WTC11 (cell line): Measurements from ENCODE around the gene RNPS1. TPM values are rescaled to one million over a fixed set of nuclear protein-coding genes. Genes with fewer than 3 reads are reported as not detected.

ENCODE experiments used
- ATAC-seq: fragments of 200-7000 bp; cut with Tn5 transposase; 2 replicates; pipeline ENCODE4 v1.10.0; 2021; ENCODE audit warnings: mild to moderate bottlenecking, moderate library complexity
- CTCF ChIA-PET: fragments of 300-600 bp; sonication (Branson Sonifier 250); formaldehyde crosslinking; loops from one replicate; lab custom pipeline; 2021; ENCODE audit warnings: antibody characterized with exemption; lab: Charles Lee
- POLR2A ChIA-PET: fragments of 350-600 bp; sonication (Branson Sonifier 250); formaldehyde crosslinking; loops from one replicate; lab custom pipeline; 2021; ENCODE audit warnings: antibody characterized with exemption; lab: Charles Lee
- DNase-seq: peaks from one replicate; pipeline ENCODE4 v3.0.0; 2021; ENCODE audit warnings: low spot score
- H3K27ac Mint-ChIP-seq: 2 replicates; pipeline ENCODE4 v1.8.0; 2021; ENCODE audit warnings: mixed read lengths
- H3K27me3 Mint-ChIP-seq: 2 replicates; pipeline ENCODE4 v1.8.0; 2021; ENCODE audit warnings: low read depth, mild to moderate bottlenecking, moderate library complexity, mixed read lengths
- H3K36me3 Mint-ChIP-seq: 2 replicates; pipeline ENCODE4 v1.8.0; 2021; ENCODE audit warnings: mixed read lengths
- H3K4me1 Mint-ChIP-seq: 2 replicates; pipeline ENCODE4 v1.8.0; 2022; ENCODE audit warnings: mixed read lengths
- H3K4me3 Mint-ChIP-seq: 2 replicates; pipeline ENCODE4 v1.8.0; 2021; ENCODE audit warnings: mild to moderate bottlenecking, moderate library complexity, mixed read lengths
- H3K9me3 Mint-ChIP-seq: 2 replicates; pipeline ENCODE4 v1.8.0; 2021; ENCODE audit warnings: mixed read lengths
- ATF3 ChIP-seq: sonication (generic); formaldehyde crosslinking; conservative IDR thresholded peaks from 2 replicates; pipeline ENCODE4 v1.8.1; 2022; ENCODE audit warnings: mild to moderate bottlenecking, missing genetic modification reagents
- CTCF ChIP-seq: fragments of 200-600 bp; IDR thresholded peaks from 2 replicates; pipeline ENCODE4 v1.8.0; 2022; ENCODE audit warnings: antibody characterized with exemption
- E2F5 ChIP-seq: sonication (generic); formaldehyde crosslinking; IDR thresholded peaks from 2 replicates; pipeline ENCODE4 v1.8.1; 2022; ENCODE audit warnings: mild to moderate bottlenecking, moderate library complexity, missing genetic modification reagents
- ELF4 ChIP-seq: sonication (generic); formaldehyde crosslinking; IDR thresholded peaks from 2 replicates; pipeline ENCODE4 v1.8.1; 2022; ENCODE audit warnings: low read depth, mild to moderate bottlenecking, moderate library complexity, missing genetic modification reagents
- ETV6 ChIP-seq: sonication (generic); formaldehyde crosslinking; IDR thresholded peaks from 2 replicates; pipeline ENCODE4 v1.8.1; 2022; ENCODE audit warnings: mild to moderate bottlenecking, missing genetic modification reagents
- FOXP1 ChIP-seq: sonication (generic); formaldehyde crosslinking; IDR thresholded peaks from 2 replicates; pipeline ENCODE4 v1.8.0; 2022; ENCODE audit warnings: missing genetic modification reagents, mild to moderate bottlenecking, moderate library complexity, borderline replicate concordance
- GTF2I ChIP-seq: fragments of 250-450 bp; sonication (Bioruptor Pico); conservative IDR thresholded peaks from 2 replicates; pipeline ENCODE4 v1.4.0; 2021; ENCODE audit warnings: mild to moderate bottlenecking
- MXD4 ChIP-seq: fragments of 250-450 bp; sonication (Bioruptor Pico); IDR thresholded peaks from 2 replicates; pipeline ENCODE4 v1.8.0; 2021; ENCODE audit warnings: mild to moderate bottlenecking, moderate library complexity, borderline replicate concordance
- NR3C1 ChIP-seq: sonication (generic); formaldehyde crosslinking; conservative IDR thresholded peaks from 2 replicates; pipeline ENCODE4 v1.8.1; 2023; ENCODE audit warnings: low read depth, mild to moderate bottlenecking, missing genetic modification reagents
- RORB ChIP-seq: fragments of 250-450 bp; sonication (Bioruptor Pico); IDR thresholded peaks from 2 replicates; pipeline ENCODE4 v1.9.0; 2021; ENCODE audit warnings: mild to moderate bottlenecking
- SMAD3 ChIP-seq: sonication (generic); formaldehyde crosslinking; IDR thresholded peaks from 2 replicates; pipeline ENCODE4 v1.8.0; 2022; ENCODE audit warnings: missing genetic modification reagents, mild to moderate bottlenecking, borderline replicate concordance
- ZBTB43 ChIP-seq: sonication (generic); formaldehyde crosslinking; IDR thresholded peaks from 2 replicates; pipeline ENCODE4 v1.8.1; 2023; ENCODE audit warnings: mild to moderate bottlenecking, missing genetic modification reagents
- ZNF121 ChIP-seq: sonication (generic); formaldehyde crosslinking; IDR thresholded peaks from 2 replicates; pipeline ENCODE4 v1.8.0; 2023; ENCODE audit warnings: missing genetic modification reagents
- ZNF219 ChIP-seq: sonication (generic); formaldehyde crosslinking; IDR thresholded peaks from 2 replicates; pipeline ENCODE4 v1.8.0; 2023; ENCODE audit warnings: missing genetic modification reagents, mild to moderate bottlenecking, borderline replicate concordance
- ZNF232 ChIP-seq: sonication (generic); formaldehyde crosslinking; IDR thresholded peaks from 2 replicates; pipeline ENCODE4 v1.8.0; 2022; ENCODE audit warnings: mild to moderate bottlenecking, missing genetic modification reagents
- ZNF532 ChIP-seq: fragments of 250-450 bp; sonication (Bioruptor Pico); IDR thresholded peaks from 2 replicates; pipeline ENCODE4 v1.9.0; 2021; ENCODE audit warnings: mild to moderate bottlenecking, borderline replicate concordance
- total RNA-seq: library from RNA; stranded (reverse); gene quantifications from 3 replicates; pipeline ENCODE4 v1.2.3, GENCODE V29; 2021
- TF ChIP-seq, protein P1 (sequence below): sonication (generic); formaldehyde crosslinking; IDR thresholded peaks from 2 replicates; pipeline ENCODE4 v1.8.0; 2023; ENCODE audit warnings: mild to moderate bottlenecking, missing genetic modification reagents
- TF ChIP-seq, protein P2 (sequence below): sonication (generic); formaldehyde crosslinking; IDR thresholded peaks from 2 replicates; pipeline ENCODE4 v1.8.1; 2023; ENCODE audit warnings: mild to moderate bottlenecking, missing genetic modification reagents

RNPS1 gene
- total RNA-seq, 1 experiment from 2014 or later: 331 TPM

GRCh38 chr16:2288726-2289125 is 20.8 kb upstream of the RNPS1 start (continued):
- TF ChIP-seq, protein P1, sequence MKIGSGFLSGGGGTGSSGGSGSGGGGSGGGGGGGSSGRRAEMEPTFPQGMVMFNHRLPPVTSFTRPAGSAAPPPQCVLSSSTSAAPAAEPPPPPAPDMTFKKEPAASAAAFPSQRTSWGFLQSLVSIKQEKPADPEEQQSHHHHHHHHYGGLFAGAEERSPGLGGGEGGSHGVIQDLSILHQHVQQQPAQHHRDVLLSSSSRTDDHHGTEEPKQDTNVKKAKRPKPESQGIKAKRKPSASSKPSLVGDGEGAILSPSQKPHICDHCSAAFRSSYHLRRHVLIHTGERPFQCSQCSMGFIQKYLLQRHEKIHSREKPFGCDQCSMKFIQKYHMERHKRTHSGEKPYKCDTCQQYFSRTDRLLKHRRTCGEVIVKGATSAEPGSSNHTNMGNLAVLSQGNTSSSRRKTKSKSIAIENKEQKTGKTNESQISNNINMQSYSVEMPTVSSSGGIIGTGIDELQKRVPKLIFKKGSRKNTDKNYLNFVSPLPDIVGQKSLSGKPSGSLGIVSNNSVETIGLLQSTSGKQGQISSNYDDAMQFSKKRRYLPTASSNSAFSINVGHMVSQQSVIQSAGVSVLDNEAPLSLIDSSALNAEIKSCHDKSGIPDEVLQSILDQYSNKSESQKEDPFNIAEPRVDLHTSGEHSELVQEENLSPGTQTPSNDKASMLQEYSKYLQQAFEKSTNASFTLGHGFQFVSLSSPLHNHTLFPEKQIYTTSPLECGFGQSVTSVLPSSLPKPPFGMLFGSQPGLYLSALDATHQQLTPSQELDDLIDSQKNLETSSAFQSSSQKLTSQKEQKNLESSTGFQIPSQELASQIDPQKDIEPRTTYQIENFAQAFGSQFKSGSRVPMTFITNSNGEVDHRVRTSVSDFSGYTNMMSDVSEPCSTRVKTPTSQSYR (CRISPR knock-in tag): no peak

DNA sequence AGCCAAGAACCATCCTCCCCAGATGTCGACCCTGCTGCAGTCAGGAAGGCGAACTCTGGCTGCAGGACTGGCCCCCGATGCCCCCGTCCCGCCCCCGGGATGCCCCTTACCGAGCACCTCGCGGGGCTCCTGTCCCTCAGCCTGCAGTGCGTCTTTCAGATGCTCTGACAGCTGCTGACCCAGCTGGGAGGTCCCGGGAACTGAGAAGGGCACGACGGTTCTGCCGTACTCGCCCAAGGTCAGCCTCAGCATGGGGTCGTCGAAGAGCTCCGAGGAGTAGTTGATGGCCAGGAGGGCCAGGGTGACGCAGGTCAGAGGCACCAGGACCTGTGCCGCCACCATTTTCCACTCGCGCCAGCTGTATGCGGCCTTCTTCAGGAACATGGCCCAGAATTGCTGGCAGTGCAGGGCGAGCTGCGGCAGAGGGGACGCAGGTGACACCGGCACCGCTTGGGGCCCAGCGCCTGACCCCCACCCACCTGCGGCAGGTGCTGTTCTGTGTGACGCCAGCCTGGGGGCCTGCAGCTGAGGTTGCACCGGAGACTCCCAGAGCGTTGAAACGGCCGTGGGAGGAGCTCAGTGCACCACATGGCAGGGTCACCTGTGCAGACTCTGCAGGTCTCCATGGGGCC is 20.1 kb upstream of the RNPS1 start:
- no peak for ATAC-seq
- H3K4me3 Mint-ChIP-seq: no peak overlapping the region
- ChIA-PET CTCF (interaction anchor here (0.6 to 1.9 kb wide), 3 partner anchors 52 to 733 kb away, joined by 3 to 9 read pairs (median 4); partner anchors contain the start of gene ABCA3), POLR2A (interaction anchor here (0.8 kb wide), 1 partner anchor 192 kb away, joined by 3 read pairs; no protein-coding TSS in a partner anchor)
- H3K9me3 Mint-ChIP-seq: no peaks in the 10 kb centered on the region
- no peak for DNase-seq
- H3K4me1 Mint-ChIP-seq: no peaks in the 10 kb centered on the region
- TF ChIP-seq SMAD3 (CRISPR knock-in tag) (no peak), ZBTB43 (CRISPR knock-in tag) (no peak), ZNF232 (CRISPR knock-in tag) (no peak), FOXP1 (no peak), ETV6 (CRISPR knock-in tag) (no peak), ZNF121 (CRISPR knock-in tag) (no peak), GTF2I (CRISPR knock-in tag) (no peak), E2F5 (CRISPR knock-in tag) (no peak), ZNF219 (CRISPR knock-in tag) (no peak), NR3C1 (CRISPR knock-in tag) (no peak), MXD4 (CRISPR knock-in tag) (no peak), RORB (no peak), ZNF532 (no peak), ELF4 (no peak), ATF3 (CRISPR knock-in tag) (no peak), CTCF (no peak)
- TF ChIP-seq, protein P2, sequence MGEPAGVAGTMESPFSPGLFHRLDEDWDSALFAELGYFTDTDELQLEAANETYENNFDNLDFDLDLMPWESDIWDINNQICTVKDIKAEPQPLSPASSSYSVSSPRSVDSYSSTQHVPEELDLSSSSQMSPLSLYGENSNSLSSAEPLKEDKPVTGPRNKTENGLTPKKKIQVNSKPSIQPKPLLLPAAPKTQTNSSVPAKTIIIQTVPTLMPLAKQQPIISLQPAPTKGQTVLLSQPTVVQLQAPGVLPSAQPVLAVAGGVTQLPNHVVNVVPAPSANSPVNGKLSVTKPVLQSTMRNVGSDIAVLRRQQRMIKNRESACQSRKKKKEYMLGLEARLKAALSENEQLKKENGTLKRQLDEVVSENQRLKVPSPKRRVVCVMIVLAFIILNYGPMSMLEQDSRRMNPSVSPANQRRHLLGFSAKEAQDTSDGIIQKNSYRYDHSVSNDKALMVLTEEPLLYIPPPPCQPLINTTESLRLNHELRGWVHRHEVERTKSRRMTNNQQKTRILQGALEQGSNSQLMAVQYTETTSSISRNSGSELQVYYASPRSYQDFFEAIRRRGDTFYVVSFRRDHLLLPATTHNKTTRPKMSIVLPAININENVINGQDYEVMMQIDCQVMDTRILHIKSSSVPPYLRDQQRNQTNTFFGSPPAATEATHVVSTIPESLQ (CRISPR knock-in tag): no peak
- H3K27ac Mint-ChIP-seq: no peak overlapping the region
- H3K36me3 Mint-ChIP-seq: no peaks in the 10 kb centered on the region
- no peaks in the 10 kb centered on the region for H3K27me3 Mint-ChIP-seq
